Mucosa of descending colon (tissue), 3 donors: ENCODE measurements around the gene MUC5B. TPM values are rescaled to one million over a fixed set of nuclear protein-coding genes. Genes with fewer than 3 reads are reported as not detected.
A peak's percentile ranks its signal among the peaks of the same experiment; 100 is the strongest.

ENCODE experiments used
- ATAC-seq: fragments of 200-7000 bp; cut with Tn5 transposase; one replicate; pipeline ENCODE4 v1.9.1; 2020; ENCODE audit warnings: mild to moderate bottlenecking, moderate library complexity
- DNase-seq, 3 donors: peaks; one replicate each; pipeline ENCODE4 v3.0.0-alpha.2; 2020
- H3K36me3 ChIP-seq: fragments of 200-600 bp; one replicate; pipeline ENCODE4 v1.8.0; 2021; ENCODE audit warnings: low read depth, mild to moderate bottlenecking
- H3K4me1 ChIP-seq: fragments of 200-600 bp; one replicate; pipeline ENCODE4 v1.8.0; 2021; ENCODE audit warnings: low read depth, mild to moderate bottlenecking
- H3K4me3 ChIP-seq: fragments of 200-600 bp; one replicate; pipeline ENCODE4 v1.8.0; 2021; ENCODE audit warnings: mild to moderate bottlenecking
- H3K9me3 ChIP-seq: fragments of 200-600 bp; one replicate; pipeline ENCODE4 v1.8.0; 2021; ENCODE audit warnings: mild to moderate bottlenecking
- CTCF ChIP-seq: fragments of 200-600 bp; IDR thresholded peaks from one replicate; pipeline ENCODE4 v1.8.0; 2022; ENCODE audit warnings: antibody characterized with exemption, mild to moderate bottlenecking
- intact Hi-C, 2 donors: fragments of 100-400 bp; cut with DNase I in 1 of 2; cut with micrococcal nuclease in 1 of 2; formaldehyde crosslinking; loops; one replicate each; pipeline versions ENCODE4 v1.11.0 to v1.11.1; 2022; cut with DNase I, micrococcal nuclease
- total RNA-seq, 3 donors: library from RNA; stranded (reverse); fragmentation: NEBNext Ultra II Directional in 2 of 3; extraction: Animal tissue kit (Norgen Biotek cat#: 25700) in 2 of 3; gene quantifications; one replicate each; pipeline versions ENCODE4 v1.2.1 to v1.2.4, GENCODE V29; 2021 to 2023
- donor health status: DM: no; HTN: no; CAD: no; lungs with moderate emphysema.
- donor health status: DM: no; HTN: no; CAD: no.
- donor health status: DM: no; HTN: yes; CAD: no.

Gene MUC5B
- total RNA-seq, 3 donors from 2014 or later: 133 to 431 (median 135) TPM

GRCh38 chr11:1296287-1296686 is 73.4 kb downstream of the MUC5B start:
- DNase-seq: no peak
- intact Hi-C loops: no loop called here
- Histone ChIP-seq H3K4me1 (peaks cover 24% of the 10 kb centered on the region), H3K4me3 (no peak overlapping the region), H3K36me3 (no peaks in the 10 kb centered on the region), H3K9me3 (no peaks in the 10 kb centered on the region)
- TF ChIP-seq CTCF: no peak
- ATAC-seq: no peak

- intact Hi-C loops: no loop called here
- H3K9me3 ChIP-seq: no peaks in the 10 kb centered on the region
- no peak overlapping the region for H3K4me3 ChIP-seq
- ATAC-seq: no peak
- H3K36me3 ChIP-seq: no peaks in the 10 kb centered on the region
- no peak for TF ChIP-seq CTCF
- H3K4me1 ChIP-seq: peaks cover 26% of the 10 kb centered on the region
- peak in 1 of 3 donors; percentile 25 for DNase-seq
Measured at GRCh38 chr11:1297011-1297575, 74.2 kb downstream of the MUC5B start.

- DNase-seq (peak in 2 of 3 donors; percentile 43), ATAC-seq (peak; percentile 61)
- TF ChIP-seq CTCF: no peak
- no peaks in the 10 kb centered on the region for H3K36me3 ChIP-seq
- intact Hi-C loops: no loop called here
- no peaks in the 10 kb centered on the region for H3K9me3 ChIP-seq
- H3K4me3 ChIP-seq: no peak overlapping the region
- H3K4me1 ChIP-seq: peaks cover 32% of the 10 kb centered on the region
Measured at GRCh38 chr11:1297576-1298473, 75.0 kb downstream of the MUC5B start.

- no peak for TF ChIP-seq CTCF
- Histone ChIP-seq H3K36me3 (no peaks in the 10 kb centered on the region), H3K9me3 (no peaks in the 10 kb centered on the region), H3K4me3 (no peak overlapping the region), H3K4me1 (peaks cover 39% of the 10 kb centered on the region)
- DNase-seq (peak; percentile 83 to 87 (median 84)), ATAC-seq (peak; percentile 83)
- intact Hi-C loops: no loop called here
Measured at GRCh38 chr11:1298695-1299492, 76.0 kb downstream of the MUC5B start.

- ATAC-seq: no peak
- no peak for TF ChIP-seq CTCF
- Histone ChIP-seq H3K4me1 (peaks cover 47% of the 10 kb centered on the region), H3K36me3 (no peaks in the 10 kb centered on the region), H3K4me3 (no peak overlapping the region), H3K9me3 (no peaks in the 10 kb centered on the region)
- no peak for DNase-seq
- intact Hi-C loops: no loop called here
Measured at GRCh38 chr11:1299621-1300020, 76.8 kb downstream of the MUC5B start.
